IPS-NIHi7 (cell line): Measurements from ENCODE around the gene CDX1.
A peak's percentile ranks its signal among the peaks of the same experiment; 100 is the strongest.

ENCODE experiments used
- DNase-seq: peaks from one replicate; pipeline ENCODE4 v3.0.0; 2012; ENCODE audit warnings: mixed read lengths; ENCODE audit errors: extremely low spot score

The CDX1 gene

DNA sequence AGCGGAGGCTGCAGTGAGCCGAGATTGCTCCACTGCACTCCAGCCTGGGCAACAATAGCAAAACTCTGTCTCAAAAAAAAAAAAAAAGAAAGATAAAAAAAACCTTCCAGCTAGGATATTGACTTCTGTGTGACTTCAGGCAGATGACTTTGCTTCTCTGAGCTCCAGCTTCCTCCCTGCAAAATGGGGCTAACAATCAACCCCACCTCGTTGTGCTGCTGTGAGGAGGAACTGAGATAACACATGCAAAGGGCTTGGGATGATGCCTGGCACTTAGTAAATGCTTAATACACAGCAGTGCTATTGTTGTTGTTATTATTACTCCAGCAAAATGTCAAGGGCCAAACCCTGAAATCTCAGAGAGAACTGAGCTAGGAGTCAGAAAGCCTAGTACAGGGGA lies 3.5 kb upstream of the CDX1 start:
- no peak for DNase-seq

DNA sequence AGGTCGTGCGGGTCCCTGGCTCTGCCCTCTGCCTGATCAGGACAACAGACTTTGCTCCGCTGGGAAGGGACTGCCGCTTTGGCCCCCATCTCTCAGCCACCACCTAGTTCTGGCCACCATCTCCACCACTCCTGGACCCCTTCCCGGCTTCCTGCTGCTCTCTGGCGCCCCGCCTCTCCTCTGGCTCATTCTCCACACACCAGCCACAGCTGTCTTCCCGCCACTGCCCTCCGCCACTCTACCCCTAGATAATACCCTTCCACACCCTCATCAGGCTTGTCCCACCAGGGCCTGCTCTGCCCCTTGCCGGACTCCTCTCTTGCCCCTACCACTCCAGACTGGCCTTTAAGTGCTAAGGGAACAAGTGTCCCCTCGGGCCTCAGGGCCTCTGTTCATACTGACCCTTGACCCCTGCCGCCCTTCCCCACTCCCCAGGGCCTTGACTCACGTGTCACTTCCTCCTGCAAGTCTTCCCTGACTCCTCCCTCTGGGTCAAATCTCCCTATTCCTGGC lies 3.0 kb upstream of the CDX1 start:
- no peak for DNase-seq

DNA sequence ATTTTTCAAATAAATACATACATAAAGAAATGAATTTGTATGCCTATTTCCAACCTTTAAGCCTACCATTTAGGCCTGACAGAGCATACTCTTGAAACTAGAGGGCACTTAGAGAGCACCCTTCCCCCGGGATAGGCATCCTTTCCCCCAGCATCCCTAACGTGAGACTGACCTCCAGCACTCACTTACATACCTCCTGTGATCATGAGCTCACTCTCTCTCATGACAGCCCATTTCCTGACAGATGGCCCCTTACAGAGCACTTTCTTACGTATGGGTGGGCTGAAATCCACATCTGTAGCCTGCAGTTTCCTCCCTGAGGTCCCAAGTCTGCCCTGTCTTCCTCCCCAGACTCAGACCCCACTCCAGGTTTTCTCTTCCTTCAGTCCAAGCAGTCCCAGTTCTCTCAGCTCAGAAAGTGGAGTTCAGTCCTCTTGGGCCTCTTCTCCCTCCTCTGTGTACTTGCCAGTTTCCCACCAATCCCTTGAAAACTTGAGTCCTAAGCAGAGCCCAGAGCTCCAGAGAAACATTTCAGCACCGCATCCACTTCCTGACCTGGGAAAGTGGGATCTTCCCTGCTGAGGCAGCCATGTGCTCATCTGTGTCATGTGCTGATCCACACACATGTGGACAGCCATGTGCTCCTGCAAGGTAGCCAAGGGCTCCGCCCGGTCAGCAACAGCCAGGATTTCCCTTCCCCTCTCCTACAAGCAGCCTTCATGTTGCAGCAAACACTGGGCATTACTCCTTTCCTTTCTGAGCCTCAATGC lies 2.2 kb upstream of the CDX1 start:
- DNase-seq, result no peak

DNA sequence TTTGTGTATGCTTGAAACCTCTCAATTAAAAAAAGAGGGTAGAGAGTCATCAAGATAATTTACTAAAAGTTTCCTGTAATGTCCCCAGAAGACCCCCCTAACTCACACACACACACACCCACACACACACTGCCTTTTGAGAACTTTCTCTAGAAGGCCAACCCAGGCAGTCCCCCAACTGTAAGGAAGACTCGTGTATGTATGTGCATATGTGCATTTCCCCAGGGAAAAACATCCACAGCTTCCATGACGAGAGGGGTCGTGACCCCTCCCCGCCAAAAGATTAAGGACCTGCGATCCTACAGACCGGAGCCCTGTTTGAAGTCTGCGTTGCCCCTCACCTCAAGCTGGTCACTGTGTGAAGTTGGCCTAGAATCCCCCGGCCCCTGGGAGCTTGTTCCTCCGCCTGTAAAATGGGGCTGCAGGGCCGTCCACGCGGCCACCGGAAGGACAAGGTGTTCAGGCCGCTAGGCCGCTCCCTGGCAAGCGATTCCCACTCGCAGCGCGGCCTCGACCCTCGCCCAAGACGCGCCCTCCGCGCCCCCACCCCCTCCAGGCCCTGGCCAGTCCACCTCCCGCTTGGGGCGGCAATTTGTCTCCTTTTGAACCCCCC lies 435 bp upstream of the CDX1 start:
- DNase-seq, result no peak

DNA sequence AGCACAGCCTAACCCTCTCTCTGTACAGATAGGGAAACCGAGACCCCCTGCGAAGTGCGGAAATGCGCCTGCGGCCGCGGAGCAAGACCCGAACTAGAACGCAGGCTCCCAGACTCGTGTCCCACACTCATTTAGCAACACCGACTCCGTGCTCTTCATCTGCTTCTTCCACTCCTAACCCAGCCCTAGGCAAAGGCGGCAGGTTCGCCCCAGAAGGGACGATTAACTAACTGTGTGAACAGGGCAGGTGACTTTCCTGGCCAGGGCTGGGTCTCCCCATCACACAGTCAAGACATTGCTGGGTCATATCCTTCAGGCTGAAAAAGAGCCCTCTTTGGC lies 903 bp downstream of the CDX1 start:
- no peak for DNase-seq

DNA sequence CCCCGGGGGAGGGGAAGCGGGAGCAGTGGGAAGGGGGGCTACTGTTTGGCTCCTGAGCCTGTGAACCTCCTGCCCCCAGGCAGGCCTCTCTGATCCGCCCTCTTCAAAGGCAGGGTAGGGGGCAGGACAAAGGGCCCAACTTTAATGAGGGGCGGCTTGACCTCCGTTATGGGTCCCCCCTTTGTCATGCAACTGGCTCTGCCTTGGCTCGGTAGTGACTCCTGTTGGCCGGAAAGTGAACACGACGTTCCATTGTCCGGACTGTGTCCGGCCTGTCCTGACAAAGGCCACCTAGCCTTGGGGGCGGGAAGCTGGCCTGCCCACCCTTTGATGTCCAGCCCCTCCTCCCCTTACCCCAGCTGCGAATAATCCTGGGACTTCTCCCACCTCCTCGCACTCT lies 1.3 kb downstream of the CDX1 start:
- no peak for DNase-seq

DNA sequence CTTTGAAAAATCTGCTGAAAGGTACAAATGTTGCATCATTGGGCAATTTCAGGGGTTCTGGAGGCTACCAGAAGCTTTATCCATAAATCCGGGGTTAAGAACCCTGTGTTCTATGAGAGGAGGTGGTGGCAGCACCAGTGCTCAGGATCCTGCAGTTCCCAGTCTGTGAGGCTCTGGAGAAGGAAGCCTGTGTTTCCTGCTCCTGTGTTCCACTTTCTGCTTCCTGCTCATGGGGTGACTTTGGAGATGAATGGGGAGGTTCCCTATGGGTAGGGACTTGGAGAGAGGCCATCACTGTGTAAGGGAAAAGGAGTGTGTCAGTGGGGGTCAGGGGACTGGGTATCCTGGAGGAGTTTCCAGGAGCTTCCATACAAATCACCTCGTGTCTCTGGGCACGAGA lies 2.3 kb downstream of the CDX1 start:
- DNase-seq, result no peak

DNA sequence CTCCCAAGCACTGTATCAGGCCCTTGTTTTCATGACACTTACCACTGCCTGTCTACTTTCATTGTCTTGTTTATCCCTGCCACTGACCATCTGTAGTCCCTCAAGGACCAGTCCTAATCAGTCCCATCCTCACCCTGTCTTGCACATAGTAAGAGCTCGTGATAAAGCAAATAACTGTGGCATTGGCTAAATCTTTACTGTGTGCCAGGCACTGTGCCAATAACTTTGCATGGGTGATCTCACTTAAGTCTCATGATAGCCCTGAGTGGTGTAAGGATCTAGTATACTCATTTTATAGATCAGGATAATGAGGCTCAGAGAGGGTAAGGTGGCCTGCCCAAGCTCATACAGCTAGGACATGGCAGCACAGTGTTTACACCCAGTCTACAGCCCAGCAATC lies 5.6 kb downstream of the CDX1 start:
- no peak for DNase-seq

DNA sequence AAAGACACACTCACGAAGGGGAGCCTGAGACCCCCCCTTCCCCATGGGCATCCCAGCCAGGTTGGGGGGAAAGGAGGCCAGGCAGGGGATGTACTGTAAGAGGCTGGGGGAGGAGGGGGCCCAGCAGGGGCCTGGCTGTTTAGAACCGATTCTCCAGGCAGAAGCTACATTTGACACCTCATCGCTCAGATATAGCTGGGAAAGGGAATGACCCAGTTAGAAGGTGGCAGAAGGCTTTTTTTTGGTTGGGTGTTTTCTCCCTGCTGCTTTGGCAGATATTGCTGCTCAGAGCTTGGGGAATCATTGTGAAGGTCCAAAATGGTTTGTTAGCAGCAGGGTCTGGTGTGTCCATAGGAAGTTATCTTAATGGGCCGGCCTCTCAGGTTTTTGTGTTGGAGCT lies 6.0 kb downstream of the CDX1 start:
- no peak for DNase-seq

DNA sequence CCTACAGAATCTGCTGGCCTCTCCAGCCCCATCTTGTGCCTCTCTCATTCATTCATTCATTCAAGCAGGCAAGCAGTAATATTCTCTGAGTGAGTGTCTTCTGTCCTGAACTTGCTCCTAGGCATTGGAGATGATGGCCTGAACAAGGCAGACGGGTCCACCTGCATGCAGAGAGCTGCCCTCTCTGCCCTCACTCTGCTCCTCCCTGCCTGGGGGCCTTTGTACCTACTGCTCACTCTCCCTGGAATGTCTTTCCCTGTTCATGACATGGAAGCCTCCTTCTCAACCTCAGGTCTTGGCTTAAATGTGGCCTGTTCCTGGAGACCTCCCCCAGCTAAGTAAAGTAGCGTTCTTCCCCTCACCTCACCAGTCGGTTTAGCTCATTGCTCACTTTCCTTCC lies 6.6 kb downstream of the CDX1 start:
- DNase-seq, result no peak

DNA sequence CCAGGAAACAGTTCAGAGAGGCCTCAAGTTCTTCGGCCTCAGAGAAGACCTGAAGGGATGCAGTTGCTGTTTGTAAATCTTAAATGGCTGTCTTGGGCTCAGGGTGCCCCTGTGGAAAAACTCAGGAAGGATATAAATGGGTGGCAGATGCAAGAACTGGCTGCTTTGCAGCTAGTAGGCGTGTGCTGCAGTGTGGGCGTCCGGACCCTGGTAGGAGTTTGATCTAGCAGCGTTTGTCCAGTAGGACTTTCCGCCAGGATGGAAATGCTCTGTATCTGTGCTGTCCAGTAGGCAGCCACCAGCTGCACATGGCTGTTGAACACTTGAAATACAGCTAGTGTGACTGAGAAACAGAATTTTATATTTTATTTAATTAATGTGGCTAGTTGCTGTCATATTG lies 7.7 kb downstream of the CDX1 start:
- DNase-seq, result no peak

DNA sequence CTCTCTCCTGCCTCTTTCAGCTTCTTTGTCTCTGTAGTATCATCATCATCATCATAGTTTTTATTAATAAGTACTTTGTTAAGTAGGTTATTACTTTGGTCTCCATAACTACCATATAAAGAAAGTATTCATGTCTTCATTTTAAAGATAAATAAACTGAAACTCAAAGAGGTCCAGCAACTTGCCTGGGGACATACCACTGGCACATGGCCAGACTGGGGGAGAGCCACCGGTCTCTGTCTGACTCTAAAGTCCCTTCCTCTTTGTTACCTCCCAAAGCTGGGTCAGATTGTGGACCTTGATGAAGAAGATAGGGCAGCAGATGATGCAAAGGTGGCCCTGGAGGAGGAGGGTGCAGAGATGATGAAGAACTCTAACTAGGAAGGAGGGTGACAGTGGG lies 8.5 kb downstream of the CDX1 start:
- no peak for DNase-seq

DNA sequence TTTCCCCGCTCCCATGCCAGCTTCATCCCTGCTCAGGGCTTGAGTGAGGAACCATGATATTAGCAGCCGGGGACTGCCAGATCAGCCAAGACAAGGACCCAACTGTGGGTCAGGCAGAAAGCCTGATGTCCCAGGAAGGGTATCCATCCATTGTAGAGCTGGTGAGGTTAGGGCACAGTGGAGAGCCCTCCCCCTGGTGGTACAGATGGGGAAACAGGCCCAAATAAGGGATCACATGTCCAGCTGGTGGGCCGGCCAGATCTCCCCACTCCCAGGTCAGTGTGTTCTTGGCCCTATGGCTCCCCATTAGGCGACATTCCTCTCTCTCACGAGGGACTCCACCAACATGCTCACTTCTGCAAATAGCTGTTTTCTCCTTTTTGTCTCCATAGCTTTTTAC lies 9.0 kb downstream of the CDX1 start:
- peak; percentile 89 for DNase-seq

DNA sequence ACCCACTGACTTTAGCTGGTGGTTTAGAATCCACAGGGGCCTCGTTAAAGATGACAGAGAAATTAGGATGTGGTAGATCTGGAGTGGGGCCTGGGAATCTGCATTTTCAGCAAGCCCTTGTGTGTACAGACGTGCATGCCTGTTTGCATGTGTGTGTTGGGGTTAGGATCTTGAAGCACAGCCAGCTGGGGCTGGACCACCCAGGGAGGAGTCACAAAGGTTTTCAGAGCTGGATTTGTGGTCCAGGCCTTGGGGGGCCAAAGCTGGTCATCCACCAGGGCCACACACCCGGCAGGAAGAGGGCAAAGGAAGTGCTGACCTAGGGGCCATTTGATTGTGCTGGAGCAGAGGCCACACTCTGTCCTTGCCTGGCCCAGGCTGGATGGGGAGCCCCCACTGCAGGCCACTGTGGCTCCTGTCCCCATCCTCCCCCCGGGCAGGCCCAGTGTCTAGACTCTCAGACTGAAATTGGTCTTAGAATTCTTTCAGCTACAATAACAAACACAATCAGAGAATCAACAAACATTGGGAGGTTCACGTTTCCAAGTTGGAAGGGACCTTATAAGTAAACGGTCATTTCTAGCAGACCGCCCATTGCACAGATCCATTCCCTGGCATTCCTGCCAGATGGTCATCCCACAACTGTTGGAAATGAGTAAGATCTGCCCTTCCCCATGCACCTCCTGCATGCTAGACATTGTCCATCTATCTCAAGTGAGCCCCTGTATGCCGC lies 10.3 kb downstream of the CDX1 start:
- no peak for DNase-seq

DNA sequence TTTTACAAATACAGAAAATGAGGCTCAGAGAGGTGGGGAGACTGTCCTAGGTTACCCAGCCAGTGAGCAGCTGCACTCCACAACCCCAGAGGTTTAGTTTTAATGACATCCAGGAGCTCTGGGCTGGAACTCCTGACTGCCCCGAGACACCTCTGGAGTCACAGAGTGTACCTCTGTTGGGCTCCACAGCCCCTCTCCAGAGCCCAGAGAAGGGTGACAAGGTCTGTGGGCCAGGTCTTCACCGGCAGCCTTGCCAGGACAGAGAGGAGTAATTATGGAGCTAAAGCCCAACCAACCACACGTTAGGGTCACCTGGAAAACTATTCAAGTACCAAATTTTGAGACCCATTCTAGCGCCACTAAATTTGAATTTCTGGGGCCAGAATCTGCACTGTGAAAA lies 11.1 kb downstream of the CDX1 start:
- no peak for DNase-seq

DNA sequence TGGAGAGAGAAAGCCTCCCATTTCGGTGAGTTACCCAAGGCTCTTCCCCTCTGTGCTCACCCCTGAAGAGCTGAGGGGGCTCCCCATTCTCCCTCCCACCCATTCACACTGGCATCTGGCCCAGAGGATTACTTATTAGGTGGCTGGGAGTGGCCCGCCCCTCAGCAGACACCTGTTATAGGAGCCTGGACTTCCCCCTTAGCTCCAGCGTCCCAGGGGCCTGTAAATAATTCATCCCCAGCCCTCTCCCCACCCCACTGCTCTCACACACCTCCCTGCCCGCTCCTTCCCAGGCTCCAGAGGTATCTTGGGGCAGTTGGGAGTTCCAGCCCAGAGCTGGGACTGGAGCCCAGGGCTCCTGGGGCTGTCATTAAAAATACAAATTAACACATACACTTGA lies 11.7 kb downstream of the CDX1 start:
- no peak for DNase-seq

DNA sequence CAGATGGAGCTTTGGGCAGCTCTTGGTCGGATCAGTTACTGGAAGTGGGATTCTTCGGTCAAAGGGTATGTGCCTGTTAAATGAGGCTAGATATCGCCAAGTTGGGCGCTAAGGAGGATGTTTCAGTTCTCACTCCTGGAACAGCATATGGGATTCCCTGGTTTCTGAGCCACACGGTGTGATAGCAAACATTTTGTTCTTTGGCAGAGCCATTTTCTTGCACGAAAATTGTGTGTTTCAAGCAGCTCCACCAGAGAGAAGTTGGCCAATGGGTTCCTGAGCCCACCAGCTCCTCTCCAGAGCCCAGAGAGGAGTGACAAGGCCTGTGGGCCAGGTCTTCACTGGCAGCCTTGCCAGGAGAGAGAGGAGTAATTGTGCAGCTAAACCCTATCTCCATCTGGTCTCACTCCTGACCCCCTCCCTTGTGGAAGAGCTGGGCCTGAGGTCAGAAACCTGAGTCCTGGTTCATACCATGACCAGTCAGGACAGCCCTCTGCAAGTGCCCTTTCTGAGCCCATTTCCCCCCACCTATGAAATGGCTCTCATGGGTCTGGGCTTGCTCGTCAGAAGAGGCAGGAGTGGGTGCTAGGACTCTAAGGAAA lies 12.5 kb downstream of the CDX1 start:
- DNase-seq, result no peak

DNA sequence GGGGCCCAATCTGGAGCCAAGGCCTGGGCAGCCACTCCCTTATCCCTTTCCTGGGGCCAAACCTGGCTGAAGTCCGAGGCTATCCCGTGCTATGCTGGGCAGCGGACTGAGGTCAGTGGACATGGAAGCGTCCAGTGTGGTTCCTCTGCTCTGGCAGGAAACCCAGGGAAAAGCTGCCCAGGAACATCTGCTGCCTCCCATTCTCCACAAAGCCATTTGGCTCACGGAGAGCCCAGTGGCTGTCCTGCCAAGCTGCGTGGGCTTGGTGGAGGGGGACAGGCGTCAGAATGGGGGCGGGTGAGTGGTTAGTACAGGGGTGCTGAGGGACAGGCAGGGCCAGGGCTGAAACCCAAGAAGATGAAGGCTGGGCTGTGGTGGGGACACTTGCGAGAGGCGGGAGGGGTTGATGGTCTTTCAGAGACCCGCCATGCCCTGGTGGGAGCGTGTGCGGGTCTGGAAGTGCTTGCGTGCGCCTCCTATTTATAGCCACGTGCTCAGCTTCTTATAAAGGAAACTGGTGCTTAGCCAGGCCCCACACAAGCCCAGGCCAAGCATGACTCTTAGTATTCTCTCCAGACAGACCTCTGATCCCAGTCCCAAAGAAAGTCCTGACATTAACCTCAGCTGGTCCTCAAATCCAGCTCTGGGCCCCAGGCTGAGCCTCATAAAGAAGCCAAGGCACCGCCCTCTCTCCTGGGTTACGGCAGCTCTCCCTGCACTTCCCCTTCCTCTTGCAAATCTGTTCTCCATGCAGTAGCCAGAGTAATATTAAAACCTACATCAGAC lies 13.9 kb downstream of the CDX1 start:
- no peak for DNase-seq

DNA sequence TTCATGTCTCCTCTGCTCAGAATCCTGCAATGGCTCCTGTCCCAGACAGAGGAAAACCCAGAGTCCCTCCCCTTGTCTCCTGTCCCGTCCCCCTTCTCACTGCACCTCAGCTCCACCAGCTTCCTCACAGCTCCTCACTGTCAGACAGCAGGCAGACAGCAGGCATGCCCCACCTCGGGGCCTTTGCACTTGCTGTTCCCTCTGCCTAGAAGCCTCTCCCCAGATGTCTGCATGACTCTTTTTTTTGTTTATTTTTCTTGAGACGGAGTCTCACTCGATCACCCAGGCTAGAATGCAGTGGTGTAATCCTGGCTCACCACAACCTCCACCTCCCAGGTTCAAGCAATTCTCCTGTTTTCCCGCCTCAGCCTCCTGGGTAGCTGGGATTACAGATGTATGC lies 14.4 kb downstream of the CDX1 start:
- no peak for DNase-seq

DNA sequence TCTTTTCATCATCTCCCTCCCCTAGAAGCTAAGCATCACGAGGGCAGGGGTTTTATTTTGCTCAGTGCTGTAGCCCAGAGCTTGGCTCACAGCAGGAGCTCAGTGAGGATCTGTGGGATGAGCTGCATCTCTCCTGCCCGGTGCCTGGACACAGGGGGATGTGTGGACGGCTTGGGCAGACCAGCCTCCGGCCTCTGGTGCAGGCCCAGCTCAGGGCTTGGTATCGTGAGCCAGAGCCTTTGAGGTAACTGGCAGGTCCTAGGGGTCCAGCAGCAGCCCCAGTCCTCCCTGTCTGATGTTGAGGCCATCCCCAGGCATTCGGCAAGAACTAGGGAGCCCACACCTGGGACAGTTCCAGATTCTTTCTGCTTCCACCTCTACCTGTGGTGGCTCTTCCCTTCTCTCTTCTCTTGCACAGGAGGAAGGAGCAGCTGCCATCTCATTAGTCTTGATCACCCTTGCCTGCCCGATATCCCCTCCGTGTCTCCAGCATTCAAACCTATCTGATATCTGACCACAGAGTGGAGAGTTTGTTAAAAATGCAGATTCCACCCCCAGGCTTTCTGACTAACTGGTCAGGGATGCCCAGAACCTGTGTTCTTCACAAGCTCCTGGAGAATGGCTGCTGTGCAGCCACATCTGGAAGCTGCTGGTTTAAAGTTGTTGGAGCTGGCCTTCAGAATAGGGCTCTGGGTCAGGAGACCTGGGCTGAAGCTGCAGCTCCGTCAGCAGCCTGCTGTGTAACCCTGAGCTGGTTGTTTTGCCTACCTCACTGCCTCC lies 15.4 kb downstream of the CDX1 start:
- no peak for DNase-seq

DNA sequence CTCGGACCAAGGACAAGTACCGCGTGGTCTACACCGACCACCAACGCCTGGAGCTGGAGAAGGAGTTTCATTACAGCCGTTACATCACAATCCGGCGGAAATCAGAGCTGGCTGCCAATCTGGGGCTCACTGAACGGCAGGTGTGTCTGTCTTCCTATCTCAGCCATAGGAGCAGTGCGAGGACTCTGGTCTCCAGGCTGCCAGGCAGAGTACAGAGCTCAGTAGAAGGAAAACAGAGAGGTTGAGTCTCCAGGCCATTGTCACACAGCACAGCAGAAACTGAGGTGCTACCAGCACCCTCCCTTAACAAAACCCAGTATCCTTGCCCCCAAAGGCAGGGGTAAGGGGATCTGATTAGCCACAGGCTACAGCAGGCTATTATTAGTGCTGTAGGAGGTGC lies 16.2 kb downstream of the CDX1 start:
- no peak for DNase-seq
